Panc1 (cell line): ENCODE results near the gene ABCC1. TPM values are rescaled to one million over a fixed set of nuclear protein-coding genes. Genes with fewer than 3 reads are reported as not detected.

Experiments
- ATAC-seq: fragments of 200-7000 bp; cut with Tn5 transposase; 2 replicates; pipeline ENCODE4 v1.9.1; 2020; ENCODE audit warnings: mild to moderate bottlenecking, moderate library complexity
- BruUV-seq: library from RNA; stranded (reverse); fragments of 400-500 nt; replicated peaks from 2 replicates; lab custom pipeline; 2021; lab: Mats Ljungman, UMichigan
- CTCF ChIA-PET: fragments of 300-600 bp; sonication (Branson Sonifier 250); formaldehyde crosslinking; loops from one replicate; lab custom pipeline; 2022; ENCODE audit warnings: antibody characterized with exemption; lab: Charles Lee
- POLR2A ChIA-PET: fragments of 300-600 bp; sonication (Branson Sonifier 250); formaldehyde crosslinking; loops from one replicate; lab custom pipeline; 2022; ENCODE audit warnings: antibody characterized with exemption; lab: Charles Lee
- DNase-seq: peaks from one replicate; pipeline ENCODE4 v3.0.0-alpha.2; 2010; ENCODE audit warnings: low read depth, low spot score
- H3K27ac ChIP-seq: 2 replicates; pipeline ENCODE4 v1.5.1; 2011; ENCODE audit warnings: mild to moderate bottlenecking, low read length, inconsistent platforms
- H3K27me3 ChIP-seq: fragments of 200-500 bp; sonication (Bioruptor generic); 2 replicates; pipeline ENCODE4 v1.6.0; 2014; ENCODE audit warnings: low read length, inconsistent platforms; ENCODE audit not compliant: control insufficient read depth, insufficient read depth
- H3K36me3 ChIP-seq: fragments of 200-500 bp; sonication (Bioruptor generic); 2 replicates; pipeline ENCODE4 v1.5.1; 2014; ENCODE audit warnings: inconsistent platforms, mild to moderate bottlenecking, low read length, moderate library complexity; ENCODE audit not compliant: control insufficient read depth, insufficient read depth
- H3K4me1 ChIP-seq: 2 replicates; pipeline ENCODE4 v1.5.1; 2011; ENCODE audit warnings: inconsistent platforms, mild to moderate bottlenecking, low read length, moderate library complexity; ENCODE audit not compliant: control insufficient read depth, insufficient read depth
- H3K4me3 ChIP-seq, 2 experiments: 2 replicates each; pipeline ENCODE4 v1.5.1; 2011 to 2012; ENCODE audit warnings: low read depth in 2 of 2, low read length in 2 of 2, mild to moderate bottlenecking in 2 of 2, inconsistent platforms in 1 of 2, moderate library complexity in 1 of 2
- H3K9me3 ChIP-seq: fragments of 200-500 bp; sonication (Bioruptor generic); 2 replicates; pipeline ENCODE4 v1.5.1; 2014; ENCODE audit warnings: low read depth, mild to moderate bottlenecking, inconsistent platforms, low read length, moderate library complexity; ENCODE audit not compliant: control insufficient read depth, insufficient read depth
- CTCF ChIP-seq: fragments of 450-650 bp; IDR thresholded peaks from 2 replicates; pipeline ENCODE4 v1.5.1; 2017; ENCODE audit warnings: mild to moderate bottlenecking
- POLR2AphosphoS5 ChIP-seq: IDR thresholded peaks from 2 replicates; pipeline ENCODE4 v1.6.1; 2012; ENCODE audit warnings: mild to moderate bottlenecking, low read depth, low read length, moderate library complexity
- REST ChIP-seq, 2 experiments: IDR thresholded peaks; 2 replicates each; pipeline ENCODE4 v1.6.1; 2011 to 2012; ENCODE audit warnings: low read depth in 2 of 2, control low read depth in 1 of 2, low read length in 1 of 2, mild to moderate bottlenecking in 1 of 2, moderate library complexity in 1 of 2; ENCODE audit not compliant: insufficient read depth in 1 of 2
- SIN3A ChIP-seq: IDR thresholded peaks from 2 replicates; pipeline ENCODE4 v1.6.1; 2012; ENCODE audit warnings: low read depth, mild to moderate bottlenecking, low read length, moderate library complexity, borderline replicate concordance; ENCODE audit not compliant: insufficient read depth
- TCF7L2 ChIP-seq: IDR thresholded peaks from 2 replicates; pipeline ENCODE4 v1.6.1; 2011; ENCODE audit warnings: mild to moderate bottlenecking, low read depth, low read length, inconsistent platforms
- in situ Hi-C: cut with HindIII; loops from 2 replicates; pipeline ENCODE4 v1.10.0; 2016; ENCODE audit warnings: low sequenced_read_pairs, low pct_unique_long_range_greater_than_20kb
- intact Hi-C: fragments of 100-400 bp; cut with micrococcal nuclease; formaldehyde crosslinking; loops from one replicate; pipeline ENCODE4 v1.10.0; 2022; ENCODE audit not compliant: unreplicated experiment
- total RNA-seq: library from RNA; stranded (reverse); gene quantifications from one replicate; pipeline ENCODE4 v1.2.1, GENCODE V29; 2021; ENCODE audit not compliant: unreplicated experiment

Gene ABCC1
- total RNA-seq, 1 experiment from 2014 or later = 296 TPM

GRCh38 chr16:16004314-16004749 is 54.9 kb downstream of the ABCC1 start:
- Histone ChIP-seq H3K27ac (peak overlapping the region; percentile 60), H3K4me1 (peaks cover 54% of the 10 kb centered on the region), H3K27me3 (no peaks in the 10 kb centered on the region), H3K4me3 (no peak overlapping the region), H3K9me3 (no peaks in the 10 kb centered on the region), H3K36me3 (no peaks in the 10 kb centered on the region)
- POLR2A ChIA-PET = interaction anchor here (0.7 kb wide), 1 partner anchor 189 kb away, joined by 3 read pairs; no protein-coding TSS in a partner anchor
- no TSS peak for BruUV-seq
- DNase-seq (no peak), ATAC-seq (peak; percentile 90)
- 0 out of 2 replicates have a peak, but pooled peaks have one; percentile 17 for TF ChIP-seq POLR2AphosphoS5
- no peak for TF ChIP-seq TCF7L2
- intact Hi-C loops = no loop called here
- CTCF ChIA-PET = interaction anchor here (0.6 kb wide), 1 partner anchor 100 kb away, joined by 8 read pairs; no protein-coding TSS in a partner anchor
- in situ Hi-C loops = no loop called here

- Histone ChIP-seq H3K27ac (peak overlapping the region; percentile 5), H3K9me3 (no peaks in the 10 kb centered on the region), H3K36me3 (no peaks in the 10 kb centered on the region), H3K4me3 (no peak overlapping the region), H3K27me3 (no peaks in the 10 kb centered on the region), H3K4me1 (peaks cover 46% of the 10 kb centered on the region)
- intact Hi-C loops (no loop called here), in situ Hi-C loops (no loop called here)
- BruUV-seq = no TSS peak
- CTCF ChIA-PET = no interaction called here
- ATAC-seq = no peak
- POLR2A ChIA-PET = no interaction called here
- DNase-seq = no peak
- no peak for TF ChIP-seq CTCF
- no peak for TF ChIP-seq POLR2AphosphoS5
- TF ChIP-seq SIN3A = no peak
Observed at GRCh38 chr16:16005721-16006120, 56.3 kb downstream of the ABCC1 start.

GRCh38 chr16:16006650-16007049 is 57.2 kb downstream of the ABCC1 start:
- peaks cover 38% of the 10 kb centered on the region for H3K4me1 ChIP-seq
- H3K27me3 ChIP-seq = no peaks in the 10 kb centered on the region
- ChIA-PET POLR2A (no interaction called here), CTCF (no interaction called here)
- no TSS peak for BruUV-seq
- H3K27ac ChIP-seq = no peak overlapping the region; the same call in 1 of the 2 replicates
- H3K36me3 ChIP-seq = no peaks in the 10 kb centered on the region
- H3K9me3 ChIP-seq = no peaks in the 10 kb centered on the region
- DNase-seq (no peak), ATAC-seq (no peak)
- TF ChIP-seq CTCF = no peak
- TF ChIP-seq TCF7L2 = no peak
- no peak for TF ChIP-seq SIN3A
- no peak for TF ChIP-seq POLR2AphosphoS5
- no peak for TF ChIP-seq REST (IDR thresholded peaks at IDR 0.05; ENCODE audit: insufficient read depth in 1 of 2, low read depth in 2 of 2, low read length in 1 of 2)
- in situ Hi-C loops (no loop called here), intact Hi-C loops (no loop called here)
- no peak overlapping the region for H3K4me3 ChIP-seq
